Renal pelvis (tissue), 4 donors: ENCODE results near the gene WNK1. TPM values are rescaled to one million over a fixed set of nuclear protein-coding genes. Genes with fewer than 3 reads are reported as not detected.
"Not testable (repeated sequence)": the region's sequence is repeated elsewhere in the genome, so short reads cannot be mapped to it uniquely, and the experiment has no call there.

Source experiments
- DNase-seq: peaks from one replicate; pipeline ENCODE4 v3.0.0-alpha.2; 2013
- polyA plus RNA-seq, 3 donors: library from polyadenylated mRNA; unstranded; fragments of 120-200 nt; gene quantifications; one replicate each; pipeline ENCODE4 v1.2.1, GENCODE V29; 2013; ENCODE audit not compliant: insufficient read length in 3 of 3

The WNK1 gene
- polyA plus RNA-seq, 3 donors: 89.6 to 131 (median 128) TPM

- not testable (repeated sequence) for DNase-seq
Observed at GRCh38 chr12:775973-776771, 23.8 kb downstream of the WNK1 start.

GRCh38 chr12:776772-777373 lies 24.5 kb downstream of the WNK1 start:
- DNase-seq: not testable (repeated sequence)

- no peak for DNase-seq
Observed at GRCh38 chr12:777550-778047, 25.2 kb downstream of the WNK1 start.

- DNase-seq: no peak
Observed at GRCh38 chr12:778615-779014, 26.2 kb downstream of the WNK1 start.

GRCh38 chr12:779745-780734 lies 27.7 kb downstream of the WNK1 start:
- DNase-seq: peak; percentile 54

GRCh38 chr12:780750-781379 lies 28.5 kb downstream of the WNK1 start:
- DNase-seq: no peak

- DNase-seq: no peak
Observed at GRCh38 chr12:785706-786105, 33.3 kb downstream of the WNK1 start.

GRCh38 chr12:788288-788687 lies 35.9 kb downstream of the WNK1 start:
- DNase-seq: no peak

- DNase-seq: not testable (repeated sequence)
Observed at GRCh38 chr12:788762-789161, 36.4 kb downstream of the WNK1 start.

- no peak for DNase-seq
Observed at GRCh38 chr12:789852-790563, 37.6 kb downstream of the WNK1 start.

GRCh38 chr12:790608-791007 lies 38.2 kb downstream of the WNK1 start:
- DNase-seq: no peak

- DNase-seq: no peak
Observed at GRCh38 chr12:793037-793436, 40.7 kb downstream of the WNK1 start.

- no peak for DNase-seq
Observed at GRCh38 chr12:793711-794110, 41.3 kb downstream of the WNK1 start.

- DNase-seq: no peak
Observed at GRCh38 chr12:795305-795704, 42.9 kb downstream of the WNK1 start.

GRCh38 chr12:800401-800800 lies 48.0 kb downstream of the WNK1 start:
- DNase-seq: no peak

- no peak for DNase-seq
Observed at GRCh38 chr12:802242-803120, 50.1 kb downstream of the WNK1 start.

GRCh38 chr12:805022-805632 lies 52.7 kb downstream of the WNK1 start:
- no peak for DNase-seq

GRCh38 chr12:806200-806791 lies 53.9 kb downstream of the WNK1 start:
- no peak for DNase-seq
